Measurements from ENCODE around the gene EPDR1. TPM values are rescaled to one million over a fixed set of nuclear protein-coding genes. Genes with fewer than 3 reads are reported as not detected.

Gene EPDR1
- total RNA-seq, 1 experiment from 2014 or later = 5.3 TPM

DNA sequence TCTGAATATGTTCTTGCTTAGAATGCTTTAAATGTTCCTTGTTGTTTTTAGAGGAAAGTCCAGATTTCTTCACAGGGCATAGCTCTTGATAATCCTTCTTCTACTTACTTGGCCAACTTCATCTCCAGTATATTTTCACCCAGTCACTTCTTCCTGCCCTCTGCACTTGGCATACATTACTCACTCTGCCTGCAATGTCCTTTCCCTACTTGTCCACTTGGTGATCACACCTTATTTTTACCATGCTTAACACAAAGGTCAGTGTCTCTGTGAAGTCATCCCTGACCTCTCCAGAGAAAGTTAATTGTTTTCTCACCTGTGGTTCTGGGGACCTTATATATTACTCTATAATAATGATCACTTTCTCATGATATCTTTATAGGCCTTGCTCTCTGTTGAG lies 27.1 kb upstream of the EPDR1 start:
- no peak overlapping the region for H3T11ph ChIP-seq (ENCODE audit: low read length)
- no peak overlapping the region for H3K4me3 Mint-ChIP-seq
- H3K27me3 Mint-ChIP-seq (ENCODE audit: low read depth) = no peaks in the 10 kb centered on the region; the same call in 1 of the 2 replicates
- TF ChIP-seq, protein P1, sequence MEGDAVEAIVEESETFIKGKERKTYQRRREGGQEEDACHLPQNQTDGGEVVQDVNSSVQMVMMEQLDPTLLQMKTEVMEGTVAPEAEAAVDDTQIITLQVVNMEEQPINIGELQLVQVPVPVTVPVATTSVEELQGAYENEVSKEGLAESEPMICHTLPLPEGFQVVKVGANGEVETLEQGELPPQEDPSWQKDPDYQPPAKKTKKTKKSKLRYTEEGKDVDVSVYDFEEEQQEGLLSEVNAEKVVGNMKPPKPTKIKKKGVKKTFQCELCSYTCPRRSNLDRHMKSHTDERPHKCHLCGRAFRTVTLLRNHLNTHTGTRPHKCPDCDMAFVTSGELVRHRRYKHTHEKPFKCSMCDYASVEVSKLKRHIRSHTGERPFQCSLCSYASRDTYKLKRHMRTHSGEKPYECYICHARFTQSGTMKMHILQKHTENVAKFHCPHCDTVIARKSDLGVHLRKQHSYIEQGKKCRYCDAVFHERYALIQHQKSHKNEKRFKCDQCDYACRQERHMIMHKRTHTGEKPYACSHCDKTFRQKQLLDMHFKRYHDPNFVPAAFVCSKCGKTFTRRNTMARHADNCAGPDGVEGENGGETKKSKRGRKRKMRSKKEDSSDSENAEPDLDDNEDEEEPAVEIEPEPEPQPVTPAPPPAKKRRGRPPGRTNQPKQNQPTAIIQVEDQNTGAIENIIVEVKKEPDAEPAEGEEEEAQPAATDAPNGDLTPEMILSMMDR (conservative IDR thresholded peaks at IDR 0.05) = no peak
- H3K27me3 ChIP-seq (ENCODE audit: insufficient read depth, low read length) = no peaks in the 10 kb centered on the region
- H3K9ac ChIP-seq (ENCODE audit: extremely low read depth, insufficient read length, low read length) = no peak overlapping the region
- H4K91ac ChIP-seq (ENCODE audit: insufficient read length, low read depth, low read length) = no peak overlapping the region
- no peak overlapping the region for H3K18ac ChIP-seq (ENCODE audit: insufficient read length, low read depth, low read length)
- no peak overlapping the region for H4K5ac ChIP-seq (ENCODE audit: insufficient read length, low read depth, low read length)
- no peak overlapping the region for H3K56ac ChIP-seq (ENCODE audit: insufficient read length, low read depth, low read length)
- H4K8ac ChIP-seq (replicated peaks; ENCODE audit: insufficient read length, low read depth, low read length) = no peak overlapping the region
- no peak overlapping the region for H2BK20ac ChIP-seq (ENCODE audit: low read depth, low read length, poor library complexity, severe bottlenecking)
- no peaks in the 10 kb centered on the region for H3K4me1 Mint-ChIP-seq
- no peak overlapping the region for H2BK12ac ChIP-seq (ENCODE audit: insufficient read length, low read depth, low read length)
- H2AK5ac ChIP-seq (ENCODE audit: insufficient read length, low read length) = no peak overlapping the region
- H3K4me1 ChIP-seq (ENCODE audit: insufficient read depth, low read length) = no peaks in the 10 kb centered on the region
- no peak overlapping the region for H3K27ac ChIP-seq (ENCODE audit: insufficient read length, low read depth, low read length)
- H2BK5ac ChIP-seq (ENCODE audit: insufficient read length, low read length) = no peak overlapping the region
- H3K27ac Mint-ChIP-seq = no peak overlapping the region
- H3K4ac ChIP-seq (ENCODE audit: low read depth, low read length) = no peak overlapping the region
- H4K20me1 ChIP-seq (ENCODE audit: control insufficient read depth, insufficient read depth, insufficient read length) = no peaks in the 10 kb centered on the region
- H3K4me2 ChIP-seq (ENCODE audit: insufficient read depth, insufficient read length, low read length) = no peak overlapping the region
- no peaks in the 10 kb centered on the region for H3K79me1 ChIP-seq (ENCODE audit: insufficient read depth, low read depth, low read length, poor library complexity, severe bottlenecking)
- H2AFZ ChIP-seq (ENCODE audit: low read length) = no peak overlapping the region
- H3K36me3 Mint-ChIP-seq (ENCODE audit: insufficient read depth in 1 of 3, low read depth in 3 of 3) = no peaks in the 10 kb centered on the region
- peaks cover 0 to 2% of the 10 kb centered on the region in 2 experiments; a peak in 1 of 5 replicates for H3K9me3 Mint-ChIP-seq
- no peaks in the 10 kb centered on the region for H3K9me3 ChIP-seq (ENCODE audit: control insufficient read depth, low read depth, low read length)
- no peak overlapping the region for H2BK120ac ChIP-seq (ENCODE audit: low read depth, low read length, poor library complexity, severe bottlenecking)
- no peak for DNase-seq
- no peaks in the 10 kb centered on the region for H3K79me2 ChIP-seq (ENCODE audit: insufficient read depth, low read length)
- H3K23me2 ChIP-seq (ENCODE audit: insufficient read length, low read depth, low read length, poor library complexity, severe bottlenecking) = no peaks in the 10 kb centered on the region
- no peak overlapping the region for H3K14ac ChIP-seq (ENCODE audit: insufficient read depth, low read length)
- H2BK15ac ChIP-seq (ENCODE audit: low read depth, low read length) = no peak overlapping the region
- no peak overlapping the region for H3K23ac ChIP-seq (ENCODE audit: insufficient read length, low read depth, low read length)

Measured in H9 (cell line).